Left colon (tissue), 2 donors: ENCODE data around the gene FOXN1. TPM values are rescaled to one million over a fixed set of nuclear protein-coding genes. Genes with fewer than 3 reads are reported as not detected.

Experiments
- ATAC-seq: fragments of 200-7000 bp; cut with Tn5 transposase; one replicate; pipeline ENCODE4 v1.9.1; 2020; ENCODE audit warnings: mild to moderate bottlenecking, moderate library complexity
- DNase-seq, 2 donors: peaks; one replicate each; pipeline ENCODE4 v3.0.0-alpha.2; 2020
- intact Hi-C, 2 donors: fragments of 100-400 bp; cut with DNase I in 1 of 2; cut with micrococcal nuclease in 1 of 2; formaldehyde crosslinking; loops; one replicate each; pipeline versions ENCODE4 v1.11.2 to v1.14.0; 2022; cut with DNase I, micrococcal nuclease
- total RNA-seq, 2 donors: library from RNA; stranded (reverse); fragmentation: NEBNext Ultra II Directional; extraction: Animal tissue kit (Norgen Biotek cat#: 25700); gene quantifications; one replicate each; pipeline ENCODE4 v1.2.1, GENCODE V29; 2021
- donor health status: DM: no; HTN: no; CAD: no.
- donor health status: DM: yes; HTN: yes; CAD: no.

FOXN1 gene
- total RNA-seq, 2 donors from 2014 or later = 0.36 to 0.64 TPM

GRCh38 chr17:28577466-28577824, 71.3 kb downstream of the FOXN1 start:
- intact Hi-C loops = no loop called here
- DNase-seq (no peak), ATAC-seq (no peak)

- DNase-seq = no peak
- intact Hi-C loops = no loop called here
- no peak for ATAC-seq
Measured at GRCh38 chr17:28578246-28579195, 72.4 kb downstream of the FOXN1 start.

- no peak for DNase-seq
- no peak for ATAC-seq
- intact Hi-C loops = no loop called here
Measured at GRCh38 chr17:28579526-28579925, 73.4 kb downstream of the FOXN1 start.

GRCh38 chr17:28580959-28581358, 74.8 kb downstream of the FOXN1 start:
- no peak for DNase-seq
- intact Hi-C loops = no loop called here
- ATAC-seq = no peak

DNA sequence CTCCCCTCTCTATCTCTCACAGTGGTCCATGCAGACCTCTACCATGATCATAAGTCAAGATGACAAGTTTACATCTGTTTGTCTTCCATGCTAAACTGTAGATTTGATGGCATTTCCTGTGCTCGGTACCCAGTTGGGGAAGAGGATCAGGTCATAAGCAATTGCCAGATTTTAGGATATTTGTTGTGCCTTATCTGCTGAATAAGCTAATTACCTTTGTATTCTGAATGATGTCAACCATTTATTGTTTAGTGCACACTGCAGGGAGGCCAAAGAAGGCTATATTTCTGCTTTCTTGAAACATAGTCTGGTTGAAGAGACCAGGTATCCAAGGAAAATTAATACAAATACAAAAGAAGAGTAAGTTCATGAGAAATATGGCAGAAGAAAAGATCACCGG, 76.4 kb downstream of the FOXN1 start:
- DNase-seq = no peak
- intact Hi-C loops = no loop called here

DNA sequence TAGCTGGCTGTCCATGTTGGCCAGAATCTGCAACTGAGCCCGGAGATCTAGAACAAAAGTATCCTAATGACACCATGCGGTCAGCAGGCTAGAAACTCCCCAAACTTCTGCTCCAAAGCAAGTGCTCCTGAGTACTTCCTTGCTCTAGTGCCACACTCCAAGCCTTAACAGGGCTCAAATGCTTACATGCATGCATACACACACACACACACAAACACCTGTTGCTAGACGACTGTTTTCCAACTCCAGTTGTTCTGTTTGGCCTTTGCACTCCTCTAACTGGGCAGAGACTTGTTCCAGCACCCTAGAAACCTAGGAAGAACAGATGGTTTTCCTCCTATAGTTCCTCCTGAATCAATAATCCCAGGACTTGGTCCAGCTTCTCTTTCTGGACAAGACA, 78.3 kb downstream of the FOXN1 start:
- no peak for ATAC-seq
- intact Hi-C loops = no loop called here
- DNase-seq = no peak

More for the DNA sequence above, 76.4 kb downstream of the FOXN1 start:
- no peak for ATAC-seq

GRCh38 chr17:28585851-28586250, 79.7 kb downstream of the FOXN1 start:
- ATAC-seq (no peak), DNase-seq (no peak)
- intact Hi-C loops = no loop called here

Other genes with a start within 250 kb of the FOXN1 start
- gene TMEM97, start 187.1 kb upstream of the FOXN1 start, total RNA-seq = 10 to 100 TPM; 14.2 to 37.7 TPM
- gene IFT20, start 170.9 kb upstream of the FOXN1 start, total RNA-seq = 10 to 100 TPM; 26.2 to 26.3 TPM
- gene TNFAIP1, start 170.6 kb upstream of the FOXN1 start, total RNA-seq = 10 to 100 TPM; 34.6 to 38.2 TPM
- 10 to 100 TPM; 80.6 to 82.5 TPM for gene POLDIP2, start 148.8 kb upstream of the FOXN1 start, total RNA-seq
- not detected for gene SEBOX, start 141.1 kb upstream of the FOXN1 start, total RNA-seq
- under 1 TPM in 1 of 2 donors, not detected in 1; 0.11 TPM for gene VTN, start 136.0 kb upstream of the FOXN1 start, total RNA-seq
- 10 to 100 TPM; 11.7 to 12.7 TPM for gene SARM1, start 134.7 kb upstream of the FOXN1 start, total RNA-seq
- gene SLC46A1, start 100.1 kb upstream of the FOXN1 start, total RNA-seq = 10 to 100 TPM in 1 of 2 donors, 1 to 10 TPM in 1; 6.3 to 17.5 TPM
- gene SLC13A2, start 32.7 kb upstream of the FOXN1 start, total RNA-seq = 10 to 100 TPM; 24.4 to 26.5 TPM
- gene UNC119, start 46.3 kb downstream of the FOXN1 start, total RNA-seq = 10 to 100 TPM; 26.7 to 32.4 TPM
- 10 to 100 TPM; 82.5 to 94.6 TPM for gene PIGS, start 65.2 kb downstream of the FOXN1 start, total RNA-seq
- gene ALDOC, start 70.5 kb downstream of the FOXN1 start, total RNA-seq = 10 to 100 TPM; 26.0 to 38.6 TPM
- gene SPAG5, start 92.7 kb downstream of the FOXN1 start, total RNA-seq = 10 to 100 TPM in 1 of 2 donors, 1 to 10 TPM in 1; 9.7 to 24.4 TPM
- 10 to 100 TPM; 10.2 to 13.5 TPM for gene RSKR, start 107.8 kb downstream of the FOXN1 start, total RNA-seq
- gene BLTP2, start 138.8 kb downstream of the FOXN1 start, total RNA-seq = 100 to 1,000 TPM; 129 to 135 TPM
- 10 to 100 TPM; 51.1 to 52.3 TPM for gene SDF2, start 155.6 kb downstream of the FOXN1 start, total RNA-seq
- 10 to 100 TPM; 43.8 to 50.5 TPM for gene SUPT6H, start 155.9 kb downstream of the FOXN1 start, total RNA-seq
- gene PROCA1, start 205.5 kb downstream of the FOXN1 start, total RNA-seq = 1 to 10 TPM; 1.4 to 1.8 TPM
- 10 to 100 TPM in 1 of 2 donors, 1 to 10 TPM in 1; 6.9 to 17.4 TPM for gene RAB34, start 211.5 kb downstream of the FOXN1 start, total RNA-seq
- 1,000 to 10,000 TPM; 1,131 to 1,234 TPM for gene RPL23A, start 213.6 kb downstream of the FOXN1 start, total RNA-seq
- gene TLCD1, start 219.9 kb downstream of the FOXN1 start, total RNA-seq = 10 to 100 TPM in 1 of 2 donors, 1 to 10 TPM in 1; 7.1 to 12.8 TPM
- 1 to 10 TPM; 5.6 to 5.7 TPM for gene NEK8, start 222.4 kb downstream of the FOXN1 start, total RNA-seq
- gene TRAF4, start 237.7 kb downstream of the FOXN1 start, total RNA-seq = 100 to 1,000 TPM; 116 to 136 TPM